Thoracic aorta (tissue), 2 donors: Measurements from ENCODE around the gene LLCFC1. TPM values are rescaled to one million over a fixed set of nuclear protein-coding genes. Genes with fewer than 3 reads are reported as not detected.

Experiments
- ATAC-seq: fragments of 150-250 bp; one replicate; pipeline ENCODE4 v1.8.0; 2017; ENCODE audit warnings: low read depth; ENCODE audit not compliant: insufficient number of reproducible peaks, low FRiP score
- DNase-seq: peaks from one replicate; pipeline ENCODE4 v3.0.0-alpha.2; 2020; ENCODE audit warnings: low spot score
- H3K27ac ChIP-seq, 2 donors: fragments of 200-600 bp; sonication (generic); 1 replicate in 1 of 2; 2 replicates in 1 of 2; pipeline ENCODE4 v1.5.1; 2016; ENCODE audit warnings: mild to moderate bottlenecking in 2 of 2, moderate library complexity in 2 of 2
- H3K27me3 ChIP-seq: fragments of 200-600 bp; sonication (generic); replicated peaks from 2 replicates; pipeline ENCODE4 v1.6.0; 2016; ENCODE audit warnings: mild to moderate bottlenecking; ENCODE audit not compliant: insufficient read depth
- H3K36me3 ChIP-seq: fragments of 200-600 bp; sonication (generic); one replicate; pipeline ENCODE4 v1.5.1; 2016
- H3K4me1 ChIP-seq, 2 donors: fragments of 200-600 bp; sonication (generic); 1 replicate in 1 of 2; 2 replicates in 1 of 2; pipeline versions ENCODE4 v1.5.1 to v1.6.0; 2016; ENCODE audit warnings: low read depth in 2 of 2, mild to moderate bottlenecking in 1 of 2; ENCODE audit not compliant: control insufficient read depth in 1 of 2
- H3K4me3 ChIP-seq: fragments of 200-600 bp; sonication (generic); 2 replicates; pipeline ENCODE4 v1.5.1; 2016; ENCODE audit warnings: mild to moderate bottlenecking
- H3K9me3 ChIP-seq: fragments of 200-600 bp; sonication (generic); 2 replicates; pipeline ENCODE4 v1.5.1; 2016
- total RNA-seq, 2 donors: library from RNA; depleted of rRNA; stranded (reverse); fragments of >200 nt; gene quantifications; one replicate each; pipeline versions ENCODE4 v1.1.0 to v1.2.3, GENCODE V29; 2016
- TF ChIP-seq, protein P1 (sequence below): fragments of 200-600 bp; sonication (generic); IDR thresholded peaks from one replicate; pipeline ENCODE4 v1.5.1; 2019; ENCODE audit warnings: antibody characterized with exemption

The LLCFC1 gene
- total RNA-seq, 2 donors from 2014 or later: not detected

DNA sequence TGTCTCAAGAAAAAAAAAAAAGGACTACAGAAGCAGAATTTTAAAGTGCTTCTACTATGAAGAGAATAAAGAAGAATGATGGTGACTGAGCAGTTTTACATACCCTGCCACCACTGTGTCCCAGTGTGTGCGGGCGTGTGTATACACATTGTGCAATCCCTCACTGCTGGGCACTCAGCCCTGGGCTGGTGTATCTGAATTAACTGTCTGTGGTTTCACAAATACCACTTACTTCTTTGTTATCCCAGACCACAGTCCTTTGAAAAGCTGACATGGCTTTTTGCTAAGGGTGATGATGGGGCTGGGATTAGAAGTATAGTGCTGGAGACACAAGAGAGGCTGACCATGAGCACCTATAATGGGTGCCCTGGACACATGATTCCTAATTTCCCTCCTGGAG is 32.6 kb upstream of the LLCFC1 start:
- H3K27me3 ChIP-seq: no peaks in the 10 kb centered on the region
- no peak for ATAC-seq
- TF ChIP-seq, protein P1, sequence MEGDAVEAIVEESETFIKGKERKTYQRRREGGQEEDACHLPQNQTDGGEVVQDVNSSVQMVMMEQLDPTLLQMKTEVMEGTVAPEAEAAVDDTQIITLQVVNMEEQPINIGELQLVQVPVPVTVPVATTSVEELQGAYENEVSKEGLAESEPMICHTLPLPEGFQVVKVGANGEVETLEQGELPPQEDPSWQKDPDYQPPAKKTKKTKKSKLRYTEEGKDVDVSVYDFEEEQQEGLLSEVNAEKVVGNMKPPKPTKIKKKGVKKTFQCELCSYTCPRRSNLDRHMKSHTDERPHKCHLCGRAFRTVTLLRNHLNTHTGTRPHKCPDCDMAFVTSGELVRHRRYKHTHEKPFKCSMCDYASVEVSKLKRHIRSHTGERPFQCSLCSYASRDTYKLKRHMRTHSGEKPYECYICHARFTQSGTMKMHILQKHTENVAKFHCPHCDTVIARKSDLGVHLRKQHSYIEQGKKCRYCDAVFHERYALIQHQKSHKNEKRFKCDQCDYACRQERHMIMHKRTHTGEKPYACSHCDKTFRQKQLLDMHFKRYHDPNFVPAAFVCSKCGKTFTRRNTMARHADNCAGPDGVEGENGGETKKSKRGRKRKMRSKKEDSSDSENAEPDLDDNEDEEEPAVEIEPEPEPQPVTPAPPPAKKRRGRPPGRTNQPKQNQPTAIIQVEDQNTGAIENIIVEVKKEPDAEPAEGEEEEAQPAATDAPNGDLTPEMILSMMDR: no peak
- H3K9me3 ChIP-seq: no peaks in the 10 kb centered on the region
- no peak for DNase-seq
- no peaks in the 10 kb centered on the region for H3K36me3 ChIP-seq
- H3K4me1 ChIP-seq: no peaks in the 10 kb centered on the region
- no peak overlapping the region for H3K27ac ChIP-seq
- no peak overlapping the region for H3K4me3 ChIP-seq

DNA sequence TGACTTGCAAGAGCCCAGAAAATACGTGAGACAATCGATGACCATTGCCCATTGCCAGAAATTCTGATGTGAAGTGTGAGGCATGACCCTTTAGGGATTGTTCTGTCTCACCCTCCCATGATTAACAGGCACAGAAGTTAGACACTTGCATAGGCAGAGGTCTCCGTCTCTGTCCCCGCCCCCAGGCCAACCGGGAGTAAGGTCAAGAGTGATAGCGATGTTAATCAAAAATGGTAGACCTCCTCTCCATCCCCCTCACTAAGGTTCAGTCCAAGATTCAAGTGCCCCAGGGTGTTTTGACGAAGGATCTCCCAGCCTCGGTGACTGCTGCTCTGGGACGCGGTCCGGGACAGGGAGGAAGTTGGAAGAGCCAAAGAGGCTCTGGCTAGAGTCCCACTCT is 31.0 kb upstream of the LLCFC1 start:
- Histone ChIP-seq H3K36me3 (no peaks in the 10 kb centered on the region), H3K9me3 (no peaks in the 10 kb centered on the region), H3K27me3 (no peaks in the 10 kb centered on the region), H3K27ac (no peak overlapping the region), H3K4me3 (no peak overlapping the region), H3K4me1 (no peaks in the 10 kb centered on the region)
- ATAC-seq: no peak
- TF ChIP-seq, protein P1: no peak
- no peak for DNase-seq

DNA sequence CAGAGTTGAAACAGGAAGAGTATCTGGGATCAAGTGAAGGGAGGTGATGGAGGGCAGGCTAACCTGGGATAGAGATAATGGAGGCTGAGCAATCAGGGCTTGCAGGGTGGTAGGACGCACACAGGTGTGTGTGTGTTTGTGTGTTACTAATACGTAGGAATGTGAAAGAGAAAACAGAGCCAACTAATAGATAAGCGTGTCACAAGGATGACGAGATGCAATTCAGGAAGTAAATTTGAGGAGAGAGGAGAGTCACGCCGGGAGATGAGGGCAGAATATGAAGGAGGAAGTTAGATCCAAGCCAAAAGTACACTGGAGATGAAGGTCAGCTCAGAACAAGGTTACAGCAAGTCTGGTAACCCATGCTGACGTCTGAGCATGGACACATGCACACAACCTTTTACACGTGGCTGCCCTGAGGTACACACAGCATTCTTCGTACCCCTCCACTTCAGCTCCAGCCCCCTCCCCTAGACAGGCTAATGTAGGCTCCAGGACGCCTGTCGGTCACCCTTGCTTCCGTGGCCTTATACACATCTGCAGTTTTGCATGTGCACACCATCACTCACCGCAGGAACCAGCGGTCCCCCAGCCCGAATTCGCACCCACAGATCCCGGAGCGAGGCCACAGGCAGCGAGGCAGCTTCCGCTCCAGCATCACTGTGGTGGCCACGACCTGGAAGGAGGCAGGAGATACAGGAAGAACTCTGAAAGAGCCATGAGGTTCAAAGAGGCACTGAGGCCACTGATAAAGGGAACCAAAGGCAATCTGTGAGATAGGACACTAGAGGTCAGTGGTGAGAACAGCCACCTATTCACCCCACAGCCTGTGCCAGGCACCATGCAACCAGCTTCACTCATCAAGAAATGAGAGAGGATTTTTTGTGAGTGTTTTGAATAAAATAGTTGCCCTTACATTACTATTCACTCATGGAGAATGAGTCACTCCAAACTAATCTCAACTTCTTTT is 30.1 kb upstream of the LLCFC1 start:
- no peak for ATAC-seq

DNA sequence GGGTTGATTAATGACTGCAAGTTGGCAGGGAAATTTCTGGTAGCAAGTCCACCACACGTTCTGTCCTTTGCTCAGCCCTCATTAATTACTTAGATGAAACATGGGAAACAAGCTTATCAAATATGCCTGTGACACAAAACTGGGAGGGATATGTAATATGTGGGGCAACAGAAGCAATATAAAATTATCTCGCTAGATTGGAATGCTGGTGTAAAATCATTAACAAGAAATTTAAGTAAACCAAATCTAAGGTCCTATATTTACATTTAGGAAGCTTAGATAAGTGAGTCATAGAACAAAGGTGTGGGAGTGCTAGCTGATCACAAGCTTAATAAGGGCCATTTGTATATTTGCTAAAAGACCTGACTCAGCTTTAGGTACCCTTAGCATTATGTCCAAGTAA is 29.3 kb upstream of the LLCFC1 start:
- H3K4me1 ChIP-seq: no peaks in the 10 kb centered on the region
- no peak overlapping the region for H3K4me3 ChIP-seq
- no peak for DNase-seq
- no peak for ATAC-seq
- H3K27me3 ChIP-seq: no peaks in the 10 kb centered on the region
- no peak overlapping the region for H3K27ac ChIP-seq
- TF ChIP-seq, protein P1: no peak
- no peaks in the 10 kb centered on the region for H3K36me3 ChIP-seq
- H3K9me3 ChIP-seq: no peaks in the 10 kb centered on the region

More for the DNA sequence above, 30.1 kb upstream of the LLCFC1 start:
- H3K9me3 ChIP-seq: no peaks in the 10 kb centered on the region
- no peaks in the 10 kb centered on the region for H3K36me3 ChIP-seq
- H3K27ac ChIP-seq: no peak overlapping the region
- H3K27me3 ChIP-seq: no peaks in the 10 kb centered on the region
- H3K4me1 ChIP-seq: no peaks in the 10 kb centered on the region
- no peak for DNase-seq
- H3K4me3 ChIP-seq: no peak overlapping the region
- TF ChIP-seq, protein P1: no peak

DNA sequence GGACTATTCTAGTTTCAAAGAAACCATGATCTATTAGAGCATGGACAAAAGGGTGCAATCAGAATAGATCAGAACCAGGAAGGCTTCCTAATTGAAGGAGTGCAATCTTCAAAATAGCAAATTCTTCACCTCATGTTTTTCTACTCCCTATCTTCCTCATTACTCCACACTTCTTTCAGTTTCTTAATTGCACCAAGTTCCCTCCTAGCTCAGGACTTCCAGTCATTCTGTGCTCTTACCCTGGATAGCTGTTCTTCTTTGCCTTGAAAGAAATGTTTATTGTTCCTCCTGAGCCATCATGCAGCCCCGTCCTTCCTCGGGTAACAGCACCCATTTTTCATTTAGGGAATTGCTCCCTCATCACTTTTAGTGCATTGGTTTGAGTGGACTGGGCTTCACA is 28.8 kb upstream of the LLCFC1 start:
- H3K4me3 ChIP-seq: no peak overlapping the region
- no peaks in the 10 kb centered on the region for H3K9me3 ChIP-seq
- H3K27me3 ChIP-seq: no peaks in the 10 kb centered on the region
- DNase-seq (no peak), ATAC-seq (no peak)
- H3K27ac ChIP-seq: no peak overlapping the region
- TF ChIP-seq, protein P1: no peak
- H3K36me3 ChIP-seq: no peaks in the 10 kb centered on the region
- no peaks in the 10 kb centered on the region for H3K4me1 ChIP-seq
